GM20431 (cell line): ENCODE results near the gene CEMIP.

Experiments used
- in situ Hi-C: fragments of 300-500 bp; cut with MseI, MboI; formaldehyde crosslinking; loops from one replicate; pipeline ENCODE4 v1.15.0; 2020; ENCODE audit warnings: low sequenced_read_pairs; ENCODE audit not compliant: unreplicated experiment

Gene CEMIP

DNA sequence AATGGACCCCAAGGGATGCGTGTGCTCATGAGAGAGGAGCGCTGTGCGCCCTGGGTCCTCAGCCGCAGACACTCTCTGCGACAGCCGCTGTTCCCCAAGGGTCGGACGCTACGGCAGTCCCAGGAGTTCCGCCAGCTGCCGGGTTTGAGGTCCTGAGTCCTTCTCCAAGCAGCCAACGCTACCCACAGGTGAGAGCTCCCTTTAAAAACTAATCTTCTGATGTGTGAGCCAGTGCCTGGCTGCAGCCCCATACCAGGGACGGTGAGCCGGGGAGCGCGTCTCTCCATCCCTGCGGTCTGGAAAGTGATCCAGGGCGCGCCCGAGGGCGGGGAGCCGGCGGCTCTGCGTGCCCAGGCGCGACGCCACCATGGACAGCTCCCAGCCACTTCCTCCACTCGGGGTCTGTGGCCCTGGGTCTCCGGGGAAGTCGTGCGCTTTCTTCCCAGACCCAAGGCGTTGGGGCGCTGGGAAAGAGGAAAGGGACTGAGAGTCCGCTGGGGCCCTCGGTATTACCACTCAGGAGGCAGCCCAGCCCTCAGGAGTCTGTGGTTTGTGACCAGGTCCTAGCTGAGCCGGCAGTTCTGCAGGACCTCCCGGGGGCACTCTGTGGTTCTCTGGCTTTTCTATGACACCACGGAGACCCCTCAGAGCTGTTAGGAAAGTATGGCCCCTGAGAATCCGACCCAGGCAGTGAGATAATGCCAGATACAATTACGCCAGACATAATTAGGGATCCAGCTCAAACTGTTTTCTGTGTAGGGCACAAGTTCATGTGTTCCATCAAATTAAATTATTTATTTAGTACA, 1.4 kb downstream of the CEMIP start:
- in situ Hi-C loops, result no loop called here

DNA sequence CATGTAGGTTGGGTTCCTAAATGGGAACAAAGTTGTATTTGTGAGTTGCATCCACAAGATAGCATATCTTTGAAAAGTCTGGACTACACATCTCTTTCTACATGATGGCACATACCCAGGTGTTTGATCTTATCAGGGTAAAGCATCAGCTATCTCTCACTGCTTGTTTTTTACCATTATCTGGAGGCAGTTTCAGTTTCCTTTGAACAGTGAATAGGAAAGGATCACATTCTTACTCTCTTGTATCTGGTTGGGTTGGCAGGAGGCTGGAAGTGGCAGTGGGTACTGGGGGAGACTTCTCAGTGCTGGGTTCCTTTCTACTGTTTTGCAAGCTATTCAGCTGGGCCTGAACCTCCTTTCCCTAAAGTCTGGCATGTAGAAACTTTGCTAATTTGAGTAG, 4.1 kb downstream of the CEMIP start:
- in situ Hi-C loops, result no loop called here

DNA sequence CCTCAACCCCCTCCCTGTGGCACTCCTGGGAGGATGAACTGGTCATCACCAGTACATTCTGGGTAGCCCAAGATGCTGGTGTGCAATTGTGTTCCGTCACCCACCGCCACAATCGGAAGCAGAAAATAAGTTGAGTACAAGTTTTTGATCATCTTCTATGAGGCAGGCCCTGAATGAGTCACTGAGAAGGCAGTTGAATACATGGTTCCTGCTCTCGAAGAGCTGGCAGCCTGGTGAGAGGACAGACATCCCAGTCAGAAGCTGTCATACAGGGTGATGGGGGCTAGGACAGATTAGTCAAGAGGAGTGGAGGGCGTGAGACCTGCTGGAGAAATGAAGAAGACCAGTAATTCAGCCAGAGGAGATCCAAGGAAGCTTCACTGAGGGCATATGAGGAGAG, 6.2 kb downstream of the CEMIP start:
- in situ Hi-C loops, result no loop called here

GRCh38 chr15:80785811-80786354, 6.7 kb downstream of the CEMIP start:
- in situ Hi-C loops, result no loop called here

GRCh38 chr15:80787316-80787715, 8.1 kb downstream of the CEMIP start:
- in situ Hi-C loops, result no loop called here

DNA sequence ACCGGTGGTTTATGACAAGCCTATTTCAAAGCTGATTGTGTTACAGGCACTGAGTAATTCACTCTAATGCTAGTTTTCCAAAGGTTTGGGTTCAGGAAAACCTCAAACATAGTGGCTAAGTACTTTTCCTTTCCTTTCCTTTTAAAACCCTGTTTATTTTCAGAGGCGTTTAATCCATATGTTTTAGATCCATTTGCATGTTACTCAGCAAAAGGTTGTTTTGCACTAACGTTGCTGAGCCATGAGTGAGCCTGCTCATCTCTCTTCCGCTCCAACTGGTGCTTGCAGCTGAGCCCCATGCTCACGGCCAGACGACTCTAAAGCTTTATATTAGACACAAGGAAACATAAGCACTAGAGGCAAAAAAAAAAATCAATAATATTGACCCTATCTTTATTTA, 9.4 kb downstream of the CEMIP start:
- in situ Hi-C loops, result no loop called here

DNA sequence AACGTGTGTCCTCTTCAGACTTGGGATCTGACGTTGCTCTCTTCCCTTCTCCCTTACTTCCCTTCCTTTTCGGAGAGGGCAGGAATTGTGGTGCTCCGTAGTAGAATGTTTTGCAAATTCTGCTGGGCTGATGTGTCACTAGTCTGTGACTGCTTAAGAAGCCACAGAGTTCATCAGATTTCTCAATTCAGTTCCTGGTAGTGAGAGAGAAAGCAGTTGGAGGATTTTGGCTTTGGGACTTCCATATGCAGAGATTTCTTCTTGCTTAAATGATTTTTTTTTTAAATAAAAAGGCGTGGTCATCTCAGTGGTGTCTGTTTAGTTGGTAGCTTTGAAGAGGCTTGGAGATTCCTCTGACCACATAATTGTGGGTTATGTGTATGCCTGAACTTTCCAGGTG, 10.1 kb downstream of the CEMIP start:
- in situ Hi-C loops, result no loop called here

- in situ Hi-C loops, result no loop called here
These were observed 10.6 kb downstream of the CEMIP start for GRCh38 chr15:80789796-80790195.

- in situ Hi-C loops, result no loop called here
These were observed 11.1 kb downstream of the CEMIP start for GRCh38 chr15:80790236-80790635.

DNA sequence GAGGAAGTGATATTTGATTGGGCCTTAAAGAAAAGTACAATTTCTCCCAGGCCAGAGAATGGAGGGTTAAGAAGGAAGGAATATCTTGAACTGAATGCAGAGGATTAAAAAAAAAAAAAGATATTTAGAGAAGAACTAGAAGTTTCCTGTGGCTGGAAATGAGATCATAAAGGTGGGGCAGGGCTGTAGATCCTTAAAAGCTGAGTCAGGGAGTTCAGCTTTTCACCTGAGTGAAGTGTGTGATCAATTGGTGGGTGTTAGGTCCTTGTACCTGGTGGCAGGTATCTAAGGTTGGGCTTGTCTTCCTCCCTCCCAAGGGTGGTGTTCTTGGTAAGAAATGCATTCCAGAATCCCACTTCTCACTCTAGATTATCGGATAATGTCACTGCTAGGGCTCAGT, 11.8 kb downstream of the CEMIP start:
- in situ Hi-C loops, result no loop called here

- in situ Hi-C loops, result no loop called here
These were observed 17.2 kb downstream of the CEMIP start for GRCh38 chr15:80796407-80796806.

- in situ Hi-C loops, result no loop called here
These were observed 19.7 kb downstream of the CEMIP start for GRCh38 chr15:80798911-80799310.

DNA sequence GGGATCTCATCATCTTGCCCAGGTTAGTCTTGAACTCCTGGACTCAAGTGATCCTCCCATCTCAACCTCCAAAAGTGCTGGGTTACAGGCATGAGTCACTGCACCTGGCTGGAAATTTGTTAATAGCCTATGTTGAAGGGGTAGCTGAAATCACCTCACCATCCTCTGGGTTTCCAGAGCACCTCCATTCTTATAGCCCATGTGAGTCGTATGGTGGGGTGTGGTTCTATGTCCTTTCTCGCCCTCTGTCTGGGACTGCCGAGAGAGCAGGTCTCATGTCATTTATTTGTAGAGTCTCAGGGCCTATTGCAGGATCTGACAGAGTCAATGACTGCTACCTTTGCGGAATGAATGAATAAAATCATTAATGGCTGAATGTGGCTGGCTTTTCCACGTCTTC, 20.9 kb downstream of the CEMIP start:
- in situ Hi-C loops, result no loop called here

DNA sequence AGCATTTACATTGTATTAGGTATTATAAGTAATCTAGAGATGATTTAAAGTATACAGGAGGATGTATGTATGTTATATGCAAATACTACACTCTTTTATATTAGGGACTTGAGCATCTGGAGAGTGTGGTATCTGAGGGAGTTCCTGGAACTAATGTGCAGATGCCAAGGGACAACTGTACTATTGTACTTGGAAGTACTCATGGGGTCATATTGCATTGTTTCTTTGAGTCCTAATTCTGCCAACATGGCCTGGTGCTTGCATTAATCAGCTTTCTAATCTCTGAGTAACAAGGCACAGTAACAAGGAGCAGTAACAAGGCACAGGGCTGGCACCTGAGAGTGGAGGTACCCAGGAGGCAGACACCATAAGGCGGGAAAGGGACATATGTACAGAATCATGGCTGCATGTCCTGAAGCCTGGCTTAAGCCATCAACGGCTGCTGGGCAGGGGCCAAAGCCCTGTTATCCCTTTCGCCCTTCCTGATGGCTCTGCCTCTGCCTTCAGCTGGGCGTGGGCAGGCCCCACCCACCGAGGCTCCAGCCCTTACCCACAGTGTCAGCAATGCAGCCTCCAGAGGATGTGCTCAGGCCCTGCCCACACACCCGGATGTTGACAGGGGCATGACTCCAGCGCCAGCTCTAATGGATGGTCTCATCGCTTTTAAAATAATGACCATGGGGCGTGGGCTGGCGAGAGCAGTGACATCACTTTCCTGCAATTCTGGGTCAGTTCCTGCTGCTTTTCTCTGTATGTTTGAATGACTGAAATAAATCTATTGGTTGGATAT, 22.9 kb downstream of the CEMIP start:
- in situ Hi-C loops, result no loop called here

DNA sequence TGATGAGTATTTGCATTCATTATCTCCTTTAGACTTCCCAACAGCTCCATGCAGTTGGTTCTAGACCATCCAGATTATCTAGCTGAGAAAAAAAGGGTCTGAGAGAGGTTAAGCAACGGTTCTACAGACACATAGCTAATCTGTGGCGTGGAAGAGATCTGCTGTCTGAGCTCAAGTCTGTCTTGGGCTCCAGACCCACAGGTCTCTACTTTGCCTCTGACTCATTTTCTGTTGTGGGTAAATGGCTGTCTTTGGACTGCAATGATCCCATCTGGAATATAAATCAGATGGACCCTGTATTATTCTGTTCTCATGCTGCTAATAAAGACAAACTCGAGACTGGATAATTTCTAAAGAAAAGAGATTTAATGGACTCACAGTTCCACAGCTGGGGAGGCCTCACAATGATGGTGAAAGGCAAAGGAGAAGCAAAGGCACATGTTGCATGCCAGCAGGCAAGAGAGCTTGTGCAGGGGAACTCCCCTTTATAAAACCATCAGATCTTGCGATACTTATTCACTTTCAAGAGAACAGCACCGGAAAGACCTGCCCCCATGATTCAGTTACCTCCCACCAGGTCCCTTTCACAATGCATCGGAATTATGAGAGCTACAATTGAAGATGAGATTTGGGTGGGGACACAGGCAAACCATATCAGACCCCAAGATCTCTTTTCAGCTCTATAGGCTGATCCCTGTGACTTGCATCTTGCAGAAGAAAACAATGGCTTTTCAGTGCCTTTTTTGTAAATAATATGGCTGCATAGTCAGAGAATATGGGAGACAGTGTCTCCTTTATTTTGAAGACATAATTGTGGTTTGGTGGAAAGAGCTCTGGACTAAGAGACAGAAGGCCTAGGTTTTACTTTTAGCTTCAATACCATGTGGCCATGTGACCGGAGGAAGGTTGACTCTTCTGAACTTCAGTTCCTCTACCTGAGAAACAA, 24.7 kb downstream of the CEMIP start:
- in situ Hi-C loops, result no loop called here

DNA sequence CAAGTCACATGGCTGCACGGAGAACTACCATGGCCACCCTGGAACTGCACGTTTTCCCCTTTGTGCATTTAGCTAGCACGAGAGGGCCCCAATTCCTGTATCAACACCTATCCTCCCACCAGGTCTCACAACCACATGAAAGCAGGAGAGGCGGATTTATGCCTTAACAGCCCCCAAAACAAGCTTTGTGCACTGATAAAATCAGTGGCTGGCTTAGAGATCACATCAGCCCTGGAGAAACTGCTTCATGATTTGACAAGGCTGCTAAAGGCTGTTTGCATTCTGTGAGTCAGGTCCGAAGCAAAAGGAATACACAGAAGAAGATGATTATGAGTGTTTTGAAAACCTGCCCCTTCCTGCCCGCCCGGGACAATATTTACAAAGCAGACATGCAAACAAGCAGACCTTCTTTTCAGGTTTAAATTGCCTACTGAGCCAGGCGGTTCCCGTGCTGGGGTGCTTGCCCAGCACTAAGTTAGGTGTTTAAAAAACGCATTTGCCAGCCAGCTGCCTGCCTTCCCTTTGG, 25.9 kb downstream of the CEMIP start:
- in situ Hi-C loops, result no loop called here

GRCh38 chr15:80811781-80812315, 32.7 kb downstream of the CEMIP start:
- in situ Hi-C loops, result no loop called here

- in situ Hi-C loops, result no loop called here
These were observed 35.9 kb downstream of the CEMIP start for GRCh38 chr15:80815106-80815505.

DNA sequence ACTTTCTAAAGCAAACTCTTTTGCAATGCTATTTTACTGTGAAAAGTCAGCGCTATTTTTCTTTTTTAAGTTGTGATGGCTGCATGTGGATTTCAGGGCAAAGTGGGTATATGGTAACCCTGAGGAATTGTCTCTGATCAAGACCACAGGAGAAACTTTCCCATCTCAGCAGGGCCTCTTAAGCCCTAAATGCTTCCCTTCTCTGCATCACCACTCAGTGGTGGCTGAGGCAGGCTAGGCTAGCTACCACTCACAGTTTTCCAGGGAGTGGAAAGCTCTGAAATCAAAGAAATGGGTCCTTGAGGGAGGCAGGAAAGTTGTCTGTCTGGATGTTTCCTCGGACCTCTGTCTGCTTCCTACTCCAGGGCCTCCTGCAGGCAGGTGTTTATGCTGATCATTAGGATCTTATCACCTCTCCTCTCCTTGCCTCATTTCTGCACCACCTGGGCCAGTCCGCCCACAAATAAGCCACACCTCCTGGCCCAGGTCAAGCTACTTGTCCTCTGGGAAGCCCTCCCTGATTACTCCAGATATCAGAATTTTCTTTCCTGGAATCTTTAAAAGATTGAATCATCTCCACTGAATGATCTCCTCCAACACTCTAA, 37.0 kb downstream of the CEMIP start:
- in situ Hi-C loops, result no loop called here
